IMR-90 (cell line): Measurements from ENCODE around the gene ZNF467. TPM values are rescaled to one million over a fixed set of nuclear protein-coding genes. Genes with fewer than 3 reads are reported as not detected.

Source experiments
- ATAC-seq: fragments of 200-7000 bp; cut with Tn5 transposase; 2 replicates; pipeline ENCODE4 v1.9.1; 2020; ENCODE audit warnings: low read depth, mild to moderate bottlenecking, moderate library complexity
- BruUV-seq: library from RNA; stranded (reverse); fragments of 400-500 nt; replicated peaks from 2 replicates; lab custom pipeline; 2021; lab: Mats Ljungman, UMichigan
- CTCF ChIA-PET: fragments of 300-600 bp; formaldehyde crosslinking; extraction: SDS; loops from one replicate; lab custom pipeline; 2021; ENCODE audit warnings: antibody characterized with exemption; lab: Yijun Ruan, JAX
- POLR2A ChIA-PET: fragments of 300-600 bp; sonication (Branson Sonifier 250); formaldehyde crosslinking; loops from one replicate; lab custom pipeline; 2022; ENCODE audit warnings: antibody characterized with exemption; ENCODE audit not compliant: unreplicated experiment; lab: Charles Lee
- DNase-seq: peaks from one replicate; pipeline ENCODE4 v3.0.0; 2013
- H2AFZ ChIP-seq: replicated peaks from 2 replicates; pipeline ENCODE3; 2013; ENCODE audit warnings: low read length, mild to moderate bottlenecking; ENCODE audit not compliant: poor library complexity
- H2AK5ac ChIP-seq: 2 replicates; pipeline ENCODE4 v1.6.1; 2013; ENCODE audit warnings: low read depth, low read length, inconsistent platforms
- H2AK9ac ChIP-seq: replicated peaks from 2 replicates; pipeline ENCODE3; 2013; ENCODE audit warnings: mild to moderate bottlenecking, low read depth, low read length, moderate library complexity; ENCODE audit not compliant: poor library complexity
- H2BK120ac ChIP-seq: 2 replicates; pipeline ENCODE4 v1.6.1; 2013; ENCODE audit warnings: low read depth, low read length, inconsistent platforms
- H2BK15ac ChIP-seq: 3 replicates; pipeline ENCODE4 v1.6.1; 2013; ENCODE audit warnings: low read depth, low read length, inconsistent platforms
- H2BK20ac ChIP-seq: 2 replicates; pipeline ENCODE4 v1.6.1; 2013; ENCODE audit warnings: low read depth, mild to moderate bottlenecking, inconsistent platforms, low read length, moderate library complexity
- H2BK5ac ChIP-seq: 2 replicates; pipeline ENCODE4 v1.6.1; 2013; ENCODE audit warnings: mild to moderate bottlenecking, low read depth, low read length, inconsistent platforms; ENCODE audit not compliant: poor library complexity, severe bottlenecking
- H3K14ac ChIP-seq: replicated peaks from 2 replicates; pipeline ENCODE4 v1.6.1; 2013; ENCODE audit warnings: low read depth, low read length, inconsistent platforms
- H3K18ac ChIP-seq: 2 replicates; pipeline ENCODE4 v1.6.1; 2013; ENCODE audit warnings: low read depth, low read length, control low read depth
- H3K23ac ChIP-seq: 2 replicates; pipeline ENCODE4 v1.6.1; 2013; ENCODE audit warnings: low read depth, low read length, inconsistent platforms
- H3K27ac ChIP-seq: 2 replicates; pipeline ENCODE4 v1.5.1; 2013; ENCODE audit warnings: mild to moderate bottlenecking, control low read depth, low read length; ENCODE audit not compliant: insufficient read depth
- H3K27me3 ChIP-seq: 2 replicates; pipeline ENCODE4 v1.6.1; 2013; ENCODE audit warnings: low read length; ENCODE audit not compliant: control insufficient read depth, insufficient read depth
- H3K36me3 ChIP-seq: 2 replicates; pipeline ENCODE4 v1.6.1; 2013; ENCODE audit warnings: low read length, mixed read lengths; ENCODE audit not compliant: control insufficient read depth, insufficient read depth
- H3K4ac ChIP-seq: 2 replicates; pipeline ENCODE4 v1.6.1; 2013; ENCODE audit warnings: low read depth, low read length, inconsistent platforms
- H3K4me1 ChIP-seq: 2 replicates; pipeline ENCODE4 v1.6.1; 2013; ENCODE audit warnings: low read length, mixed read lengths; ENCODE audit not compliant: control insufficient read depth, insufficient read depth
- H3K4me2 ChIP-seq: 2 replicates; pipeline ENCODE4 v1.6.1; 2013; ENCODE audit warnings: low read depth, mild to moderate bottlenecking, control low read depth, low read length, moderate library complexity
- H3K4me3 ChIP-seq: 2 replicates; pipeline ENCODE4 v1.5.1; 2013; ENCODE audit warnings: low read depth, mild to moderate bottlenecking, control low read depth, low read length, moderate library complexity; ENCODE audit not compliant: insufficient read depth
- H3K56ac ChIP-seq: 2 replicates; pipeline ENCODE4 v1.6.1; 2013; ENCODE audit warnings: low read length, inconsistent platforms; ENCODE audit not compliant: insufficient read depth; ENCODE audit errors: extremely low read depth
- H3K79me1 ChIP-seq, 2 experiments: 2 replicates each; pipeline ENCODE4 v1.6.1; 2013; ENCODE audit warnings: low read length in 2 of 2, inconsistent platforms in 1 of 2, low read depth in 1 of 2
- H3K9ac ChIP-seq: 2 replicates; pipeline ENCODE4 v1.6.1; 2013; ENCODE audit warnings: low read depth, low read length, control low read depth
- H3K9me1 ChIP-seq: 2 replicates; pipeline ENCODE4 v1.6.1; 2013; ENCODE audit warnings: low read length, inconsistent platforms; ENCODE audit not compliant: insufficient read depth
- H3K9me3 ChIP-seq: 2 replicates; pipeline ENCODE4 v1.6.1; 2013; ENCODE audit warnings: low read length; ENCODE audit not compliant: control insufficient read depth, insufficient read depth
- H4K20me1 ChIP-seq: 2 replicates; pipeline ENCODE4 v1.6.1; 2013; ENCODE audit warnings: low read length, inconsistent platforms; ENCODE audit not compliant: insufficient read depth
- H4K5ac ChIP-seq: 2 replicates; pipeline ENCODE4 v1.6.1; 2013; ENCODE audit warnings: mild to moderate bottlenecking, low read depth, low read length, control low read depth
- H4K8ac ChIP-seq, 2 experiments: 2 replicates each; pipeline ENCODE4 v1.6.1; 2013; ENCODE audit warnings: low read depth in 2 of 2, low read length in 2 of 2, control low read depth in 1 of 2, inconsistent platforms in 1 of 2
- H4K91ac ChIP-seq: 2 replicates; pipeline ENCODE4 v1.6.1; 2013; ENCODE audit warnings: low read depth, low read length, inconsistent platforms; ENCODE audit not compliant: insufficient read depth
- BHLHE40 ChIP-seq: fragments of 150-350 bp; IDR thresholded peaks from 2 replicates; pipeline ENCODE4 v1.6.1; 2016; ENCODE audit warnings: mild to moderate bottlenecking, low read depth, low read length
- CEBPB ChIP-seq: IDR thresholded peaks from 2 replicates; pipeline ENCODE4 v1.6.1; 2012; ENCODE audit warnings: low read depth, low read length, improper control_type of control experiment
- FOS ChIP-seq: fragments of 150-350 bp; IDR thresholded peaks from 2 replicates; pipeline ENCODE4 v1.6.1; 2016; ENCODE audit warnings: low read depth, low read length
- MAFK ChIP-seq: IDR thresholded peaks from 2 replicates; pipeline ENCODE4 v1.6.1; 2012; ENCODE audit warnings: low read depth, low read length, improper control_type of control experiment
- MXI1 ChIP-seq: IDR thresholded peaks from 2 replicates; pipeline ENCODE4 v1.6.1; 2012; ENCODE audit warnings: low read depth, mild to moderate bottlenecking, low read length, moderate library complexity, borderline replicate concordance
- NFE2L2 ChIP-seq: fragments of 150-350 bp; IDR thresholded peaks from 2 replicates; pipeline ENCODE4 v1.6.1; 2016; ENCODE audit warnings: low read depth, mild to moderate bottlenecking, low read length
- POLR2A ChIP-seq: IDR thresholded peaks from 2 replicates; pipeline ENCODE4 v1.6.1; 2012; ENCODE audit warnings: mild to moderate bottlenecking, low read depth, low read length
- RCOR1 ChIP-seq: IDR thresholded peaks from 2 replicates; pipeline ENCODE4 v1.6.1; 2012; ENCODE audit warnings: mild to moderate bottlenecking, low read length, improper control_type of control experiment; ENCODE audit not compliant: insufficient replicate concordance
- RFX5 ChIP-seq: IDR thresholded peaks from 2 replicates; pipeline ENCODE4 v1.8.0; 2012; ENCODE audit warnings: low read depth, mild to moderate bottlenecking, low read length, moderate library complexity
- SMC3 ChIP-seq: fragments of 150-350 bp; IDR thresholded peaks from 2 replicates; pipeline ENCODE4 v1.6.1; 2016; ENCODE audit warnings: low read depth, mild to moderate bottlenecking, antibody characterized with exemption, low read length, moderate library complexity
- WGBS, 2 experiments: methylation state at CpG; one replicate each; pipeline versions ENCODE4 v1.1.5 to v1.1.7; 2013; ENCODE audit warnings: missing lambda C conversion rate in 2 of 2; ENCODE audit not compliant: insufficient read length in 1 of 2; ENCODE audit errors: extremely low coverage in 2 of 2; 5-methylcytosine and 5-hydroxymethylcytosine counted together
- dilution Hi-C: fragments of 300-500 bp; cut with HindIII; formaldehyde crosslinking; loops from one replicate; pipeline ENCODE4 v1.14.3; 2018; ENCODE audit warnings: low sequenced_read_pairs; ENCODE audit not compliant: unreplicated experiment
- in situ Hi-C: fragments of 300-500 bp; cut with MboI; formaldehyde crosslinking; loops from 3 replicates; pipeline ENCODE4 v1.14.3; 2019; ENCODE audit warnings: low sequenced_read_pairs, inconsistent platforms, mixed read lengths
- intact Hi-C: fragments of 100-400 bp; cut with micrococcal nuclease; formaldehyde crosslinking; loops from 2 replicates; pipeline ENCODE4 v1.10.0; 2022
- polyA plus RNA-seq, 3 experiments: library from polyadenylated mRNA; depleted of rRNA; stranded (reverse); fragments of >200 nt; gene quantifications; 2 replicates each; pipeline ENCODE4 v1.2.3, GENCODE V29; 2012; ENCODE audit warnings: low replicate concordance in 1 of 3
- total RNA-seq: library from RNA; depleted of rRNA; stranded (reverse); fragments of >200 nt; gene quantifications from 2 replicates; pipeline ENCODE4 v1.2.3, GENCODE V29; 2012
- TF ChIP-seq, protein P1 (sequence below): conservative IDR thresholded peaks from 2 replicates; pipeline ENCODE4 v1.5.1; 2012; ENCODE audit warnings: mild to moderate bottlenecking, low read depth, low read length, improper control_type of control experiment
- TF ChIP-seq, protein P2 (sequence below): fragments of 150-350 bp; IDR thresholded peaks from 2 replicates; pipeline ENCODE4 v1.6.1; 2016; ENCODE audit warnings: low read depth, mild to moderate bottlenecking, low read length, moderate library complexity, borderline replicate concordance

The ZNF467 gene
- total and polyA plus RNA-seq, 2 of the 4 experiments (the other 2 are of a cell fraction) = 0.67 TPM; not detected in 1

DNA sequence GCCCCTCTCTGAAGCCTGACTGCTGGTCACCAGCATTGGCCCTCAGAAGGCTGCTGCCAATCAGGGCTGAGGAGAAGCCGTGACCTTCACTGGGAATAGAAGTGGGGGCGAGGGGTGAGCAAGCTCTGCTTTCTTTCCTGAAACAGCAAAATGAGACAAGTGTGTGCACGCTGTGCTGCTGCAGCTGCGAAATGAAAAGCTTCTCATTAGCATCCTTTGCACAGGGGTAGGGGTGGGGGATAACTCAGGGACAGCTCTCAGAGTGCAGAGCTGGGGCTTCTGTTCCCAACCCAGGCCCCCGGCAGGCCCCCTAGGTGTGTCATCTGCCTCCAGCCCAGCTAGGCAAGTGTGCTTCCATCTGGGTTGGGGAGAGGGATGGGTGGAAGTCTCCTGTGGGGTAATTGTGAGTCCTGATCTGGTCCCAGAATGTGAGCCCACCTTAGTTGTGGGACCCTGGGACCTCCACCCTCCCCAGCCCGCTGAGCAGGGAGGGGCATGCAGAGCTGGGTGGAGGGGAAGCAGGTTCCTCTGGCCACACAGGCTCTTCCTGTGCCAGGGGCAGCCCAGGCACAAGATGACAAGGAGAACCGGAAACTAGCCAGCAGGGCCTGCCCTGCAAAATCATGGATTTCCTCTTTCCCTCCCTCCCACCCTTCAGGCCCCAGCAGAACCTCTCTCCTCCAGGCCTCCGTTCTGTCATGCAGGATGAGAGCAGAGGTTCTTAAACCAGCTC, 22.2 kb downstream of the ZNF467 start:
- CTCF ChIA-PET = interaction anchor here (0.6 to 1.1 kb wide), 3 partner anchors 8 to 1268 kb away, joined by 3 to 5 read pairs (median 3); no protein-coding TSS in a partner anchor

More for the DNA sequence above, 22.2 kb downstream of the ZNF467 start:
- Histone ChIP-seq H3K56ac (no peak overlapping the region), H3K4me3 (no peak overlapping the region), H2BK120ac (no peak overlapping the region), H4K5ac (no peak overlapping the region), H3K27me3 (peaks cover 11% of the 10 kb centered on the region; the same call in 1 of the 2 replicates), H2BK20ac (no peak overlapping the region), H2AK9ac (no peak overlapping the region), H2AFZ (no peak overlapping the region), H3K79me1 (no peaks in the 10 kb centered on the region), H4K8ac (no peak overlapping the region), H3K9me3 (no peaks in the 10 kb centered on the region), H3K27ac (no peak overlapping the region), H3K4me2 (no peak overlapping the region), H3K9ac (no peak overlapping the region), H3K14ac (no peak overlapping the region), H3K4ac (no peak overlapping the region), H3K36me3 (no peaks in the 10 kb centered on the region), H3K23ac (no peak overlapping the region), H3K4me1 (no peaks in the 10 kb centered on the region; the same call in 1 of the 2 replicates), H4K91ac (no peak overlapping the region), H4K20me1 (no peaks in the 10 kb centered on the region), H3K18ac (no peak overlapping the region), H2BK5ac (no peak overlapping the region), H2AK5ac (no peak overlapping the region), H2BK15ac (no peak overlapping the region), H3K9me1 (no peaks in the 10 kb centered on the region)
- DNase-seq (no peak), ATAC-seq (no peak)
- TF ChIP-seq SMC3 = no peak
- no peak for TF ChIP-seq POLR2A
- TF ChIP-seq MAFK = no peak
- no peak for TF ChIP-seq BHLHE40
- TF ChIP-seq MXI1 = no peak
- no peak for TF ChIP-seq CEBPB
- no peak for TF ChIP-seq FOS
- no peak for TF ChIP-seq RFX5
- TF ChIP-seq, protein P1, sequence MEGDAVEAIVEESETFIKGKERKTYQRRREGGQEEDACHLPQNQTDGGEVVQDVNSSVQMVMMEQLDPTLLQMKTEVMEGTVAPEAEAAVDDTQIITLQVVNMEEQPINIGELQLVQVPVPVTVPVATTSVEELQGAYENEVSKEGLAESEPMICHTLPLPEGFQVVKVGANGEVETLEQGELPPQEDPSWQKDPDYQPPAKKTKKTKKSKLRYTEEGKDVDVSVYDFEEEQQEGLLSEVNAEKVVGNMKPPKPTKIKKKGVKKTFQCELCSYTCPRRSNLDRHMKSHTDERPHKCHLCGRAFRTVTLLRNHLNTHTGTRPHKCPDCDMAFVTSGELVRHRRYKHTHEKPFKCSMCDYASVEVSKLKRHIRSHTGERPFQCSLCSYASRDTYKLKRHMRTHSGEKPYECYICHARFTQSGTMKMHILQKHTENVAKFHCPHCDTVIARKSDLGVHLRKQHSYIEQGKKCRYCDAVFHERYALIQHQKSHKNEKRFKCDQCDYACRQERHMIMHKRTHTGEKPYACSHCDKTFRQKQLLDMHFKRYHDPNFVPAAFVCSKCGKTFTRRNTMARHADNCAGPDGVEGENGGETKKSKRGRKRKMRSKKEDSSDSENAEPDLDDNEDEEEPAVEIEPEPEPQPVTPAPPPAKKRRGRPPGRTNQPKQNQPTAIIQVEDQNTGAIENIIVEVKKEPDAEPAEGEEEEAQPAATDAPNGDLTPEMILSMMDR = no peak
- no peak for TF ChIP-seq RCOR1
- TF ChIP-seq, protein P2, sequence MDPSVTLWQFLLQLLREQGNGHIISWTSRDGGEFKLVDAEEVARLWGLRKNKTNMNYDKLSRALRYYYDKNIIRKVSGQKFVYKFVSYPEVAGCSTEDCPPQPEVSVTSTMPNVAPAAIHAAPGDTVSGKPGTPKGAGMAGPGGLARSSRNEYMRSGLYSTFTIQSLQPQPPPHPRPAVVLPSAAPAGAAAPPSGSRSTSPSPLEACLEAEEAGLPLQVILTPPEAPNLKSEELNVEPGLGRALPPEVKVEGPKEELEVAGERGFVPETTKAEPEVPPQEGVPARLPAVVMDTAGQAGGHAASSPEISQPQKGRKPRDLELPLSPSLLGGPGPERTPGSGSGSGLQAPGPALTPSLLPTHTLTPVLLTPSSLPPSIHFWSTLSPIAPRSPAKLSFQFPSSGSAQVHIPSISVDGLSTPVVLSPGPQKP = no peak
- TF ChIP-seq NFE2L2 = no peak
- POLR2A ChIA-PET = no interaction called here
- no CpG with 5 or more reads among the region's 8 CpGs for WGBS, 2 experiments
- dilution Hi-C loops (no loop called here), in situ Hi-C loops (no loop called here), intact Hi-C loops (no loop called here)
- BruUV-seq = no TSS peak
